HEK293 (cell line): ENCODE data around the gene CACHD1.

ENCODE experiments used
- YY1 ChIP-seq: fragments of 450-650 bp; formaldehyde crosslinking; IDR thresholded peaks from 2 replicates; pipeline ENCODE4 v1.5.1; 2018; ENCODE audit warnings: missing biosample characterization, missing genetic modification characterization
- ZNF133 ChIP-seq: fragments of 450-650 bp; formaldehyde crosslinking; IDR thresholded peaks from 2 replicates; pipeline ENCODE4 v1.5.1; 2016; ENCODE audit warnings: missing biosample characterization, missing genetic modification characterization
- ZNF585B ChIP-seq: fragments of 450-650 bp; formaldehyde crosslinking; IDR thresholded peaks from 2 replicates; pipeline ENCODE4 v1.5.1; 2016; ENCODE audit warnings: missing biosample characterization, missing genetic modification characterization
- ZNF623 ChIP-seq: fragments of 450-650 bp; formaldehyde crosslinking; IDR thresholded peaks from 2 replicates; pipeline ENCODE4 v1.5.1; 2016; ENCODE audit warnings: missing biosample characterization, missing genetic modification characterization
- ZNF629 ChIP-seq: fragments of 450-650 bp; formaldehyde crosslinking; IDR thresholded peaks from 2 replicates; pipeline ENCODE4 v1.5.1; 2017; ENCODE audit warnings: missing biosample characterization, missing genetic modification characterization
- TF ChIP-seq, protein P1 (sequence below): fragments of 450-650 bp; formaldehyde crosslinking; IDR thresholded peaks from 2 replicates; pipeline ENCODE4 v1.5.1; 2016; ENCODE audit warnings: missing biosample characterization, missing genetic modification characterization
- TF ChIP-seq, protein P2 (sequence below): fragments of 450-650 bp; formaldehyde crosslinking; IDR thresholded peaks from 2 replicates; pipeline ENCODE4 v1.5.1; 2016; ENCODE audit warnings: missing biosample characterization, missing genetic modification characterization
- TF ChIP-seq, protein P3 (sequence below): fragments of 450-650 bp; formaldehyde crosslinking; IDR thresholded peaks from 2 replicates; pipeline ENCODE4 v1.5.1; 2016; ENCODE audit warnings: missing biosample characterization, missing genetic modification characterization
- TF ChIP-seq, protein P4 (sequence below): fragments of 450-650 bp; formaldehyde crosslinking; IDR thresholded peaks from 2 replicates; pipeline ENCODE4 v1.5.1; 2016; ENCODE audit warnings: missing biosample characterization, missing genetic modification characterization
- TF ChIP-seq, protein P5 (sequence below): fragments of 450-650 bp; IDR thresholded peaks from 2 replicates; pipeline ENCODE4 v1.5.1; 2018; ENCODE audit warnings: missing biosample characterization, missing genetic modification characterization

DNA sequence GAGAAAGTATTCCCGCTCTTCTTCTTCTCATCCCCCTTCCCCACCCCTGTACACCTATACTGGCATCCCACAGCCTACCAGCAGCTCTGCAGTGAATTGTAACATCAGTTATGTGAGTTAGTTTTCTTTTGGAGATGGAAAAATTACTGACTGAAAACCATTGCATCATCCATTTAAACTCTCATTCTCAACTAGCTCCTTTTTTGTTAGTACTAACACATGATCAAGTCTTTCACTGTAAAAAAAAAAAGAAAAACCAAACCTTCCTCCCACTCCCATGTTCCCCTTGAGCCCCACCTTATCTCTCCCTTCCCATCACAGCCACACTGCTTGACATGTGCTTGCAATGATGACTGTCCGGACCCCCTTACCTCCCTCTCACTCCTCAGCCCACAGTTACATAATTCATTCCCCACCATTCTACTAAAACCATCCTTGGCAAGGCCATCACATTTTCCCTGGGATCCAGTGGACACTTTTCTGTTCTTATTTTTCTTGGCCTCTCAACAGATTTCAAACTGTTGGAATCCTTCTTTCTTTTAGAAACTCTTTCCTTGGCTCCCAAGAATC is 251.7 kb downstream of the CACHD1 start:
- TF ChIP-seq, protein P1, sequence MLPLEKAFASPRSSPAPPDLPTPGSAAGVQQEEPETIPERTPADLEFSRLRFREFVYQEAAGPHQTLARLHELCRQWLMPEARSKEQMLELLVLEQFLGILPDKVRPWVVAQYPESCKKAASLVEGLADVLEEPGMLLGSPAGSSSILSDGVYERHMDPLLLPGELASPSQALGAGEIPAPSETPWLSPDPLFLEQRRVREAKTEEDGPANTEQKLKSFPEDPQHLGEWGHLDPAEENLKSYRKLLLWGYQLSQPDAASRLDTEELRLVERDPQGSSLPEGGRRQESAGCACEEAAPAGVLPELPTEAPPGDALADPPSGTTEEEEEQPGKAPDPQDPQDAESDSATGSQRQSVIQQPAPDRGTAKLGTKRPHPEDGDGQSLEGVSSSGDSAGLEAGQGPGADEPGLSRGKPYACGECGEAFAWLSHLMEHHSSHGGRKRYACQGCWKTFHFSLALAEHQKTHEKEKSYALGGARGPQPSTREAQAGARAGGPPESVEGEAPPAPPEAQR, result no peak
- TF ChIP-seq, protein P2, sequence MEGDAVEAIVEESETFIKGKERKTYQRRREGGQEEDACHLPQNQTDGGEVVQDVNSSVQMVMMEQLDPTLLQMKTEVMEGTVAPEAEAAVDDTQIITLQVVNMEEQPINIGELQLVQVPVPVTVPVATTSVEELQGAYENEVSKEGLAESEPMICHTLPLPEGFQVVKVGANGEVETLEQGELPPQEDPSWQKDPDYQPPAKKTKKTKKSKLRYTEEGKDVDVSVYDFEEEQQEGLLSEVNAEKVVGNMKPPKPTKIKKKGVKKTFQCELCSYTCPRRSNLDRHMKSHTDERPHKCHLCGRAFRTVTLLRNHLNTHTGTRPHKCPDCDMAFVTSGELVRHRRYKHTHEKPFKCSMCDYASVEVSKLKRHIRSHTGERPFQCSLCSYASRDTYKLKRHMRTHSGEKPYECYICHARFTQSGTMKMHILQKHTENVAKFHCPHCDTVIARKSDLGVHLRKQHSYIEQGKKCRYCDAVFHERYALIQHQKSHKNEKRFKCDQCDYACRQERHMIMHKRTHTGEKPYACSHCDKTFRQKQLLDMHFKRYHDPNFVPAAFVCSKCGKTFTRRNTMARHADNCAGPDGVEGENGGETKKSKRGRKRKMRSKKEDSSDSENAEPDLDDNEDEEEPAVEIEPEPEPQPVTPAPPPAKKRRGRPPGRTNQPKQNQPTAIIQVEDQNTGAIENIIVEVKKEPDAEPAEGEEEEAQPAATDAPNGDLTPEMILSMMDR, result no peak
- TF ChIP-seq ZNF623, result no peak
- no peak for TF ChIP-seq ZNF585B (tag by site-specific recombination)
- TF ChIP-seq ZNF133 (tag by site-specific recombination), result no peak
- TF ChIP-seq, protein P3, sequence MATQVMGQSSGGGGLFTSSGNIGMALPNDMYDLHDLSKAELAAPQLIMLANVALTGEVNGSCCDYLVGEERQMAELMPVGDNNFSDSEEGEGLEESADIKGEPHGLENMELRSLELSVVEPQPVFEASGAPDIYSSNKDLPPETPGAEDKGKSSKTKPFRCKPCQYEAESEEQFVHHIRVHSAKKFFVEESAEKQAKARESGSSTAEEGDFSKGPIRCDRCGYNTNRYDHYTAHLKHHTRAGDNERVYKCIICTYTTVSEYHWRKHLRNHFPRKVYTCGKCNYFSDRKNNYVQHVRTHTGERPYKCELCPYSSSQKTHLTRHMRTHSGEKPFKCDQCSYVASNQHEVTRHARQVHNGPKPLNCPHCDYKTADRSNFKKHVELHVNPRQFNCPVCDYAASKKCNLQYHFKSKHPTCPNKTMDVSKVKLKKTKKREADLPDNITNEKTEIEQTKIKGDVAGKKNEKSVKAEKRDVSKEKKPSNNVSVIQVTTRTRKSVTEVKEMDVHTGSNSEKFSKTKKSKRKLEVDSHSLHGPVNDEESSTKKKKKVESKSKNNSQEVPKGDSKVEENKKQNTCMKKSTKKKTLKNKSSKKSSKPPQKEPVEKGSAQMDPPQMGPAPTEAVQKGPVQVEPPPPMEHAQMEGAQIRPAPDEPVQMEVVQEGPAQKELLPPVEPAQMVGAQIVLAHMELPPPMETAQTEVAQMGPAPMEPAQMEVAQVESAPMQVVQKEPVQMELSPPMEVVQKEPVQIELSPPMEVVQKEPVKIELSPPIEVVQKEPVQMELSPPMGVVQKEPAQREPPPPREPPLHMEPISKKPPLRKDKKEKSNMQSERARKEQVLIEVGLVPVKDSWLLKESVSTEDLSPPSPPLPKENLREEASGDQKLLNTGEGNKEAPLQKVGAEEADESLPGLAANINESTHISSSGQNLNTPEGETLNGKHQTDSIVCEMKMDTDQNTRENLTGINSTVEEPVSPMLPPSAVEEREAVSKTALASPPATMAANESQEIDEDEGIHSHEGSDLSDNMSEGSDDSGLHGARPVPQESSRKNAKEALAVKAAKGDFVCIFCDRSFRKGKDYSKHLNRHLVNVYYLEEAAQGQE (tag by site-specific recombination), result no peak
- TF ChIP-seq, protein P4, sequence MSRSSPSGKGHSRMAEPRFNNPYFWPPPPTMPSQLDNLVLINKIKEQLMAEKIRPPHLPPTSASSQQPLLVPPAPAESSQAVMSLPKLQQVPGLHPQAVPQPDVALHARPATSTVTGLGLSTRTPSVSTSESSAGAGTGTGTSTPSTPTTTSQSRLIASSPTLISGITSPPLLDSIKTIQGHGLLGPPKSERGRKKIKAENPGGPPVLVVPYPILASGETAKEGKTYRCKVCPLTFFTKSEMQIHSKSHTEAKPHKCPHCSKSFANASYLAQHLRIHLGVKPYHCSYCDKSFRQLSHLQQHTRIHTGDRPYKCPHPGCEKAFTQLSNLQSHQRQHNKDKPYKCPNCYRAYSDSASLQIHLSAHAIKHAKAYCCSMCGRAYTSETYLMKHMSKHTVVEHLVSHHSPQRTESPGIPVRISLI, result no peak
- TF ChIP-seq YY1 (tag by site-specific recombination), result no peak
- no peak for TF ChIP-seq ZNF629 (tag by site-specific recombination)
- TF ChIP-seq, protein P5, sequence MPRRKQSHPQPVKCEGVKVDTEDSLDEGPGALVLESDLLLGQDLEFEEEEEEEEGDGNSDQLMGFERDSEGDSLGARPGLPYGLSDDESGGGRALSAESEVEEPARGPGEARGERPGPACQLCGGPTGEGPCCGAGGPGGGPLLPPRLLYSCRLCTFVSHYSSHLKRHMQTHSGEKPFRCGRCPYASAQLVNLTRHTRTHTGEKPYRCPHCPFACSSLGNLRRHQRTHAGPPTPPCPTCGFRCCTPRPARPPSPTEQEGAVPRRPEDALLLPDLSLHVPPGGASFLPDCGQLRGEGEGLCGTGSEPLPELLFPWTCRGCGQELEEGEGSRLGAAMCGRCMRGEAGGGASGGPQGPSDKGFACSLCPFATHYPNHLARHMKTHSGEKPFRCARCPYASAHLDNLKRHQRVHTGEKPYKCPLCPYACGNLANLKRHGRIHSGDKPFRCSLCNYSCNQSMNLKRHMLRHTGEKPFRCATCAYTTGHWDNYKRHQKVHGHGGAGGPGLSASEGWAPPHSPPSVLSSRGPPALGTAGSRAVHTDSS (tag by site-specific recombination), result no peak
